ENCODE measurements around the gene CTNND2.
A peak's percentile ranks its signal among the peaks of the same experiment; 100 is the strongest.

The CTNND2 gene

GRCh38 chr5:11898787-11899186 is 5.5 kb downstream of the CTNND2 start:
- DNase-seq (no peak), ATAC-seq (replicated peaks) (no peak)
- H3K27me3 Mint-ChIP-seq = peaks cover 20 to 28% of the 10 kb centered on the region in 2 donors
- H3K4me1 Mint-ChIP-seq = no peaks in the 10 kb centered on the region
- peaks cover 2 to 4% of the 10 kb centered on the region in 2 donors for H3K9me3 Mint-ChIP-seq
- H3K4me3 Mint-ChIP-seq = no peak overlapping the region
- no peak overlapping the region for H3K27ac Mint-ChIP-seq
- no peaks in the 10 kb centered on the region for H3K36me3 Mint-ChIP-seq

GRCh38 chr5:11897781-11898180 is 6.5 kb downstream of the CTNND2 start:
- ATAC-seq (replicated peaks) (no peak), DNase-seq (no peak)
- H3K27me3 Mint-ChIP-seq = peaks cover 14 to 18% of the 10 kb centered on the region in 2 donors
- no peaks in the 10 kb centered on the region for H3K36me3 Mint-ChIP-seq
- H3K4me1 Mint-ChIP-seq = no peaks in the 10 kb centered on the region
- H3K27ac Mint-ChIP-seq = no peak overlapping the region
- no peak overlapping the region for H3K4me3 Mint-ChIP-seq
- H3K9me3 Mint-ChIP-seq = peaks cover 2 to 4% of the 10 kb centered on the region in 2 donors

GRCh38 chr5:11894992-11895391 is 9.3 kb downstream of the CTNND2 start:
- Mint-ChIP-seq H3K9me3 (peaks cover 2 to 4% of the 10 kb centered on the region in 2 donors), H3K36me3 (no peaks in the 10 kb centered on the region), H3K27ac (peak overlapping the region; percentile 16), H3K4me3 (no peak overlapping the region), H3K27me3 (no peaks in the 10 kb centered on the region), H3K4me1 (no peaks in the 10 kb centered on the region)
- ATAC-seq (replicated peaks) (no peak), DNase-seq (no peak)

- Mint-ChIP-seq H3K36me3 (no peaks in the 10 kb centered on the region), H3K4me1 (no peaks in the 10 kb centered on the region), H3K4me3 (no peak overlapping the region), H3K27ac (no peak overlapping the region), H3K27me3 (no peaks in the 10 kb centered on the region), H3K9me3 (peaks cover 2 to 4% of the 10 kb centered on the region in 2 donors)
- ATAC-seq (replicated peaks) (no peak), DNase-seq (no peak)
Measured at GRCh38 chr5:11892832-11893231, 11.4 kb downstream of the CTNND2 start.

- Mint-ChIP-seq H3K9me3 (peaks cover 1 to 3% of the 10 kb centered on the region in 2 donors), H3K4me3 (no peak overlapping the region), H3K4me1 (no peaks in the 10 kb centered on the region), H3K27me3 (no peaks in the 10 kb centered on the region), H3K36me3 (no peaks in the 10 kb centered on the region), H3K27ac (no peak overlapping the region)
- no peak for ATAC-seq (replicated peaks)
- no peak for DNase-seq
Measured at GRCh38 chr5:11890777-11891176, 13.5 kb downstream of the CTNND2 start.

GRCh38 chr5:11888221-11888620 is 16.0 kb downstream of the CTNND2 start:
- Mint-ChIP-seq H3K27me3 (no peaks in the 10 kb centered on the region), H3K36me3 (no peaks in the 10 kb centered on the region), H3K4me3 (no peak overlapping the region), H3K27ac (no peak overlapping the region), H3K4me1 (no peaks in the 10 kb centered on the region), H3K9me3 (peaks cover 4 to 12% of the 10 kb centered on the region in 2 donors)
- ATAC-seq (replicated peaks) = no peak
- DNase-seq = no peak

GRCh38 chr5:11878814-11879213 is 25.4 kb downstream of the CTNND2 start:
- Mint-ChIP-seq H3K9me3 (peaks cover 6 to 10% of the 10 kb centered on the region in 2 donors), H3K4me1 (no peaks in the 10 kb centered on the region), H3K27me3 (no peaks in the 10 kb centered on the region), H3K4me3 (no peak overlapping the region), H3K27ac (no peak overlapping the region), H3K36me3 (no peaks in the 10 kb centered on the region)
- no peak for ATAC-seq (replicated peaks)
- no peak for DNase-seq

- Mint-ChIP-seq H3K4me3 (no peak overlapping the region), H3K4me1 (no peaks in the 10 kb centered on the region), H3K27ac (no peak overlapping the region), H3K27me3 (no peaks in the 10 kb centered on the region), H3K36me3 (no peaks in the 10 kb centered on the region), H3K9me3 (peaks cover 0 to 2% of the 10 kb centered on the region in 2 donors)
- no peak for ATAC-seq (replicated peaks)
- DNase-seq = no peak
Measured at GRCh38 chr5:11873587-11873986, 30.7 kb downstream of the CTNND2 start.

GRCh38 chr5:11869203-11869602 is 35.0 kb downstream of the CTNND2 start:
- no peak for DNase-seq
- Mint-ChIP-seq H3K27ac (no peak overlapping the region), H3K9me3 (peaks cover 0 to 2% of the 10 kb centered on the region in 2 donors), H3K27me3 (no peaks in the 10 kb centered on the region), H3K4me3 (no peak overlapping the region), H3K36me3 (no peaks in the 10 kb centered on the region), H3K4me1 (no peaks in the 10 kb centered on the region)
- no peak for ATAC-seq (replicated peaks)

- Mint-ChIP-seq H3K36me3 (no peaks in the 10 kb centered on the region), H3K4me1 (no peaks in the 10 kb centered on the region), H3K4me3 (no peak overlapping the region), H3K9me3 (peaks cover 5 to 11% of the 10 kb centered on the region in 2 donors), H3K27me3 (no peaks in the 10 kb centered on the region), H3K27ac (no peak overlapping the region)
- DNase-seq (no peak), ATAC-seq (replicated peaks) (no peak)
Measured at GRCh38 chr5:11863911-11864310, 40.3 kb downstream of the CTNND2 start.

GRCh38 chr5:11857391-11857790 is 46.9 kb downstream of the CTNND2 start:
- Mint-ChIP-seq H3K27ac (no peak overlapping the region), H3K36me3 (no peaks in the 10 kb centered on the region), H3K9me3 (peaks cover 10 to 16% of the 10 kb centered on the region in 2 donors), H3K4me3 (no peak overlapping the region), H3K27me3 (no peaks in the 10 kb centered on the region), H3K4me1 (no peaks in the 10 kb centered on the region)
- ATAC-seq (replicated peaks) (no peak), DNase-seq (no peak)

- Mint-ChIP-seq H3K36me3 (no peaks in the 10 kb centered on the region), H3K27me3 (no peaks in the 10 kb centered on the region), H3K4me3 (no peak overlapping the region), H3K4me1 (no peaks in the 10 kb centered on the region), H3K27ac (no peak overlapping the region), H3K9me3 (peaks cover 5% of the 10 kb centered on the region in 2 donors)
- DNase-seq (no peak), ATAC-seq (replicated peaks) (no peak)
Measured at GRCh38 chr5:11854936-11855335, 49.3 kb downstream of the CTNND2 start.

- DNase-seq (no peak), ATAC-seq (replicated peaks) (peak in 1 of 2 donors; percentile 21)
- no peaks in the 10 kb centered on the region for H3K4me1 Mint-ChIP-seq
- H3K4me3 Mint-ChIP-seq = no peak overlapping the region
- no peaks in the 10 kb centered on the region for H3K27me3 Mint-ChIP-seq
- peaks cover 5 to 7% of the 10 kb centered on the region in 2 donors for H3K9me3 Mint-ChIP-seq
- H3K27ac Mint-ChIP-seq = no peak overlapping the region
- no peaks in the 10 kb centered on the region for H3K36me3 Mint-ChIP-seq
Measured at GRCh38 chr5:11853796-11854195, 50.5 kb downstream of the CTNND2 start.

- Mint-ChIP-seq H3K36me3 (no peaks in the 10 kb centered on the region), H3K4me3 (no peak overlapping the region), H3K27me3 (no peaks in the 10 kb centered on the region), H3K4me1 (no peaks in the 10 kb centered on the region), H3K27ac (no peak overlapping the region), H3K9me3 (peaks cover 5 to 10% of the 10 kb centered on the region in 2 donors)
- DNase-seq (no peak), ATAC-seq (replicated peaks) (no peak)
Measured at GRCh38 chr5:11853140-11853539, 51.1 kb downstream of the CTNND2 start.

GRCh38 chr5:11852717-11853087 is 51.5 kb downstream of the CTNND2 start:
- no peaks in the 10 kb centered on the region for H3K27me3 Mint-ChIP-seq
- peaks cover 5 to 10% of the 10 kb centered on the region in 2 donors for H3K9me3 Mint-ChIP-seq
- no peak overlapping the region for H3K27ac Mint-ChIP-seq
- H3K4me1 Mint-ChIP-seq = no peaks in the 10 kb centered on the region
- DNase-seq (no peak), ATAC-seq (replicated peaks) (no peak)
- H3K36me3 Mint-ChIP-seq = no peaks in the 10 kb centered on the region
- no peak overlapping the region for H3K4me3 Mint-ChIP-seq
